ENCODE results near the gene UNG. TPM values are rescaled to one million over a fixed set of nuclear protein-coding genes. Genes with fewer than 3 reads are reported as not detected.
A peak's percentile ranks its signal among the peaks of the same experiment; 100 is the strongest.

UNG gene
- total and polyA plus RNA-seq, 2 donors (not counting 3 experiments of a cell fraction or from before 2014, with no cell fraction given), result 21.5 to 46.7 TPM

- ChIA-PET POLR2A (no interaction called here), CTCF (interaction anchor here (0.6 to 1.3 kb wide), 2 partner anchors 91 to 243 kb away, joined by 3 read pairs; no protein-coding TSS in a partner anchor)
- Histone ChIP-seq H3K36me3 (ENCODE audit: control insufficient read depth in 2 of 2, extremely low read depth in 1 of 2, insufficient read depth in 2 of 2, low read length in 2 of 2) (no peaks in the 10 kb centered on the region), H3K9ac (replicated peaks; ENCODE audit: extremely low read depth, insufficient read depth, low read length) (no peak overlapping the region), H4K20me1 (replicated peaks; ENCODE audit: control insufficient read depth, extremely low read depth, insufficient read depth, low read length) (no peaks in the 10 kb centered on the region), H3K9me1 (replicated peaks; ENCODE audit: control insufficient read depth, extremely low read depth, insufficient read depth, low read length) (no peaks in the 10 kb centered on the region), H3K9me3 (replicated peaks; ENCODE audit: control insufficient read depth, insufficient read depth, low read length) (no peaks in the 10 kb centered on the region), H3K27ac (ENCODE audit: insufficient read depth, low read depth, low read length) (no peak overlapping the region), H3K4me2 (ENCODE audit: insufficient read depth, low read length) (no peak overlapping the region), H3K27me3 (ENCODE audit: control insufficient read depth in 2 of 2, insufficient read depth in 2 of 2, low read length in 2 of 2) (peaks cover 2 to 3% of the 10 kb centered on the region in 2 experiments), H3K79me2 (ENCODE audit: control insufficient read depth, insufficient read depth, low read length) (no peaks in the 10 kb centered on the region), H2AFZ (ENCODE audit: low read depth, low read length) (no peak overlapping the region), H3K4me1 (ENCODE audit: control insufficient read depth, extremely low read depth, insufficient read depth, low read length) (no peaks in the 10 kb centered on the region), H3K4me3 (replicated peaks in 1 of 3; ENCODE audit: insufficient read depth in 1 of 3, low read depth in 1 of 3, low read length in 3 of 3) (no peak overlapping the region)
- TF ChIP-seq EZH2 (IDR thresholded peaks at IDR 0.05; ENCODE audit: borderline replicate concordance, low read depth, low read length, severe bottlenecking), result no peak
- TF ChIP-seq MYC (IDR thresholded peaks at IDR 0.05; ENCODE audit: low read depth, low read length), result no peak
- TF ChIP-seq GATA2 (IDR thresholded peaks at IDR 0.05; ENCODE audit: insufficient read depth, insufficient read length, low read depth, low read length), result no peak
- no peak for FAIRE-seq
- BruUV-seq (replicated peaks), result no TSS peak
- no peak for DNase-seq (ENCODE audit: low read depth, low spot score)
- intact Hi-C loops (cut with micrococcal nuclease), result no loop called here
- dilution Hi-C loops (cut with MboI; ENCODE audit: extremely low pct_ligation_motif_present, low sequenced_read_pairs), result no loop called here
Observed at GRCh38 chr12:109151457-109151856, 54.1 kb downstream of the UNG start.

GRCh38 chr12:109153821-109154441 is 56.5 kb downstream of the UNG start:
- Histone ChIP-seq H3K9me1 (replicated peaks; ENCODE audit: control insufficient read depth, extremely low read depth, insufficient read depth, low read length) (no peaks in the 10 kb centered on the region), H3K36me3 (ENCODE audit: control insufficient read depth in 2 of 2, extremely low read depth in 1 of 2, insufficient read depth in 2 of 2, low read length in 2 of 2) (no peaks in the 10 kb centered on the region), H3K27ac (ENCODE audit: insufficient read depth, low read depth, low read length) (no peak overlapping the region), H4K20me1 (replicated peaks; ENCODE audit: control insufficient read depth, extremely low read depth, insufficient read depth, low read length) (no peaks in the 10 kb centered on the region), H3K9ac (replicated peaks; ENCODE audit: extremely low read depth, insufficient read depth, low read length) (no peak overlapping the region), H3K9me3 (replicated peaks; ENCODE audit: control insufficient read depth, insufficient read depth, low read length) (no peaks in the 10 kb centered on the region), H3K79me2 (ENCODE audit: control insufficient read depth, insufficient read depth, low read length) (no peaks in the 10 kb centered on the region), H3K4me3 (replicated peaks in 1 of 3; ENCODE audit: insufficient read depth in 1 of 3, low read depth in 1 of 3, low read length in 3 of 3) (peak overlapping the region in 2 of 3 experiments; percentile 47 to 55), H3K27me3 (ENCODE audit: control insufficient read depth in 2 of 2, insufficient read depth in 2 of 2, low read length in 2 of 2) (peaks cover 0 to 3% of the 10 kb centered on the region in 2 experiments), H3K4me1 (ENCODE audit: control insufficient read depth, extremely low read depth, insufficient read depth, low read length) (no peaks in the 10 kb centered on the region), H3K4me2 (ENCODE audit: insufficient read depth, low read length) (peak overlapping the region; percentile 67), H2AFZ (ENCODE audit: low read depth, low read length) (peak overlapping the region; percentile 74)
- DNase-seq (ENCODE audit: low read depth, low spot score) (peak; percentile 28), FAIRE-seq (no peak)
- POLR2A ChIA-PET, result no interaction called here
- no TSS peak for BruUV-seq (replicated peaks)
- intact Hi-C loops (cut with micrococcal nuclease) (no loop called here), dilution Hi-C loops (cut with MboI; ENCODE audit: extremely low pct_ligation_motif_present, low sequenced_read_pairs) (no loop called here)
- CTCF ChIA-PET, result interaction anchor here (0.6 to 2.6 kb wide), 3 partner anchors 42 to 588 kb away, joined by 3 to 15 read pairs (median 3); no protein-coding TSS in a partner anchor
- TF ChIP-seq, protein P1, sequence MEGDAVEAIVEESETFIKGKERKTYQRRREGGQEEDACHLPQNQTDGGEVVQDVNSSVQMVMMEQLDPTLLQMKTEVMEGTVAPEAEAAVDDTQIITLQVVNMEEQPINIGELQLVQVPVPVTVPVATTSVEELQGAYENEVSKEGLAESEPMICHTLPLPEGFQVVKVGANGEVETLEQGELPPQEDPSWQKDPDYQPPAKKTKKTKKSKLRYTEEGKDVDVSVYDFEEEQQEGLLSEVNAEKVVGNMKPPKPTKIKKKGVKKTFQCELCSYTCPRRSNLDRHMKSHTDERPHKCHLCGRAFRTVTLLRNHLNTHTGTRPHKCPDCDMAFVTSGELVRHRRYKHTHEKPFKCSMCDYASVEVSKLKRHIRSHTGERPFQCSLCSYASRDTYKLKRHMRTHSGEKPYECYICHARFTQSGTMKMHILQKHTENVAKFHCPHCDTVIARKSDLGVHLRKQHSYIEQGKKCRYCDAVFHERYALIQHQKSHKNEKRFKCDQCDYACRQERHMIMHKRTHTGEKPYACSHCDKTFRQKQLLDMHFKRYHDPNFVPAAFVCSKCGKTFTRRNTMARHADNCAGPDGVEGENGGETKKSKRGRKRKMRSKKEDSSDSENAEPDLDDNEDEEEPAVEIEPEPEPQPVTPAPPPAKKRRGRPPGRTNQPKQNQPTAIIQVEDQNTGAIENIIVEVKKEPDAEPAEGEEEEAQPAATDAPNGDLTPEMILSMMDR (IDR thresholded peaks at IDR 0.05; ENCODE audit: extremely low read depth in 1 of 2, insufficient read depth in 1 of 2, low read depth in 1 of 2, low read length in 2 of 2), result no peak
- TF ChIP-seq, protein P2, sequence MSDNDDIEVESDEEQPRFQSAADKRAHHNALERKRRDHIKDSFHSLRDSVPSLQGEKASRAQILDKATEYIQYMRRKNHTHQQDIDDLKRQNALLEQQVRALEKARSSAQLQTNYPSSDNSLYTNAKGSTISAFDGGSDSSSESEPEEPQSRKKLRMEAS (IDR thresholded peaks at IDR 0.05; ENCODE audit: insufficient read depth, insufficient read length), result no peak
- TF ChIP-seq JUN (IDR thresholded peaks at IDR 0.05; ENCODE audit: borderline replicate concordance, insufficient read depth, insufficient read length, low read depth) (no peak), POLR2AphosphoS5 (IDR thresholded peaks at IDR 0.05; ENCODE audit: insufficient read depth, low read depth, low read length) (no peak), FOS (IDR thresholded peaks at IDR 0.05; ENCODE audit: borderline replicate concordance, insufficient read depth, low read length) (no peak), POLR2A (IDR thresholded peaks at IDR 0.05; ENCODE audit: low read depth, low read length) (no peak), MYC (IDR thresholded peaks at IDR 0.05; ENCODE audit: low read depth, low read length) (no peak), EZH2 (IDR thresholded peaks at IDR 0.05; ENCODE audit: borderline replicate concordance, low read depth, low read length, severe bottlenecking) (no peak), GATA2 (IDR thresholded peaks at IDR 0.05; ENCODE audit: insufficient read depth, insufficient read length, low read depth, low read length) (no peak)

Measured in endothelial cell of umbilical vein (primary cell).